B cell (primary cell): ENCODE results near the gene CREBBP.

ENCODE experiments used
- EZH2 ChIP-seq: IDR thresholded peaks from 2 replicates; pipeline ENCODE4 v1.6.1; 2012; ENCODE audit warnings: borderline replicate concordance, low read depth, mild to moderate bottlenecking, moderate library complexity, low read length; ENCODE audit not compliant: insufficient read depth, poor library complexity, severe bottlenecking
- TF ChIP-seq, protein P1 (sequence below): fragments of 200-600 bp; IDR thresholded peaks from one replicate; pipeline ENCODE4 v1.8.0; 2022; ENCODE audit warnings: antibody characterized with exemption, mild to moderate bottlenecking

DNA sequence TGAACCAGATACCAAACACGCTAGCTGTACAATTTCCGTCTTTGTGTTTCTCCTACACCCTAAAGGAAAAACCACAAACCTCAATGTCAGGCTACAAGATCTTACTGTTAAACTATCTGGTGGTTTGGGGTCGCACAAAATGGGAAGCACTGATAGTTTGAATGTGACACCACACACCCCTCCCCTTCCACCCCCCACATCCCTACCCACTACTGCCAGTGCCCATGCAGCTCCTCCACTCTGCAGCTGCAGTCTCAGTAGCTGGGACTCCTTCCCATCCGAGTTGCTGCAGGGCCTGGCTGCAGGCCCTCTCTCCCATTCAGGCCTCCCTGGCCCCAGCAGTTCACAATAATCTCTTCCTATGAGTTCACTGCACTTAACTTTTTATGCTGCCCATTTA, 181.6 kb downstream of the CREBBP start:
- TF ChIP-seq, protein P1, sequence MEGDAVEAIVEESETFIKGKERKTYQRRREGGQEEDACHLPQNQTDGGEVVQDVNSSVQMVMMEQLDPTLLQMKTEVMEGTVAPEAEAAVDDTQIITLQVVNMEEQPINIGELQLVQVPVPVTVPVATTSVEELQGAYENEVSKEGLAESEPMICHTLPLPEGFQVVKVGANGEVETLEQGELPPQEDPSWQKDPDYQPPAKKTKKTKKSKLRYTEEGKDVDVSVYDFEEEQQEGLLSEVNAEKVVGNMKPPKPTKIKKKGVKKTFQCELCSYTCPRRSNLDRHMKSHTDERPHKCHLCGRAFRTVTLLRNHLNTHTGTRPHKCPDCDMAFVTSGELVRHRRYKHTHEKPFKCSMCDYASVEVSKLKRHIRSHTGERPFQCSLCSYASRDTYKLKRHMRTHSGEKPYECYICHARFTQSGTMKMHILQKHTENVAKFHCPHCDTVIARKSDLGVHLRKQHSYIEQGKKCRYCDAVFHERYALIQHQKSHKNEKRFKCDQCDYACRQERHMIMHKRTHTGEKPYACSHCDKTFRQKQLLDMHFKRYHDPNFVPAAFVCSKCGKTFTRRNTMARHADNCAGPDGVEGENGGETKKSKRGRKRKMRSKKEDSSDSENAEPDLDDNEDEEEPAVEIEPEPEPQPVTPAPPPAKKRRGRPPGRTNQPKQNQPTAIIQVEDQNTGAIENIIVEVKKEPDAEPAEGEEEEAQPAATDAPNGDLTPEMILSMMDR, result no peak
- TF ChIP-seq EZH2, result no peak
